ENCODE data around the gene CTTN.

- no peak for TF ChIP-seq CTCF (IDR thresholded peaks at IDR 0.05 in 4 of 5, conservative IDR thresholded peaks at IDR 0.05 in 1 of 5)
- no peak for TF ChIP-seq POLR2A (IDR thresholded peaks at IDR 0.05)
Measured at GRCh38 chr11:70463478-70464255, 65.3 kb downstream of the CTTN start.
